Measurements from ENCODE around the gene RIPK3. TPM values are rescaled to one million over a fixed set of nuclear protein-coding genes. Genes with fewer than 3 reads are reported as not detected.

RIPK3 gene
- not detected for polyA plus RNA-seq (2012; ENCODE audit: insufficient read length, low read depth)

DNA sequence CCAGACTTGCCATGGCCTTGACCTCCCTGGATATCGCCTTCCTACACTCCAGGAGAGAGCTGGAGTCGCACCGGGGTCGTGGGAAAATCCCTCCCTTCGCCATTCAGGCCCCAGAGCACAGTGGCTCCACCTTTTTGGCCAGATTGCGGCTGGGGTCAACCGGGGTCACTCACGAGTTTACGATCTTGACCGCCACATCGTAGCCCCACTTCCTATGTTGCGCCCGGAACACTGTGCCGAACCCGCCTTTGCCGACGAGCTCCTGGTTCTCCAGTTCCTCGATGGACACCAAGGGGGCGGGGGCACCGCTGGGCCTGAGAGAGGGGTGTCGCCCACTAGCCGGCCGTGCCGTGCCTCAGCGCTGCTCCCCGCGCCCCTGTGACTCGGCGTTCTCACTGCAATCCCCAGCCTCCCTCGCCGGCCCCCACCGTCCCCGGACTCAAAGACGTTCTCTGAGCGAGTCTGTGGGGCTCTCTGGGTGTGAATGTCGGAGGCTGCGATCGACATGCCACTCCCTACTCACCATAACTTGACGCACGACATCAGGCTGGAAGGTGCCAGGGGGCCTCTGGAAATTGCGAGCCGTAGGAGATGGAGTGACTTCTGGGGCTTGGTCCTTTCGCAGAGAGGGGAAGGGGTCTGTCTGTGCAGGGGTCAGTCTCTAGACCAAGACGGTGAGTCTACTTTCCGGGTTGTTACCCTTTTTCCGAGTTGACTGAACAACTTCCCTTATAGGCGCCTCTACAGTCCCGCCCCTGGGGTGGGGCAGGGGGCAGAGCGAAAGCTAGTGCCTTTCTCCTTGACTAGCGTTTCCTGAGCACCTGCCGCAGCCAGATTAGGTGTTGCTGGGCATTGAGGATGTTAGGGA, at the start of gene RIPK3:
TSS of gene RIPK3 (minus strand) at position 708 of the 868 bp plus-strand sequence. CDS start at position 543, 165 bp downstream.
- no peak for TF ChIP-seq FOXP2 (optimal IDR thresholded peaks at IDR 0.05; ENCODE audit: borderline replicate concordance, extremely low read depth, extremely low read length, insufficient read depth)
- TF ChIP-seq POLR2AphosphoS5 (IDR thresholded peaks at IDR 0.05; ENCODE audit: low read depth, low read length), result no peak
- no peak for TF ChIP-seq TAF1 (IDR thresholded peaks at IDR 0.05; ENCODE audit: borderline replicate concordance, insufficient read depth, low read length)
- TF ChIP-seq SIN3A (IDR thresholded peaks at IDR 0.05; ENCODE audit: borderline replicate concordance, insufficient read depth, low read length), result no peak
- TF ChIP-seq, protein P1, sequence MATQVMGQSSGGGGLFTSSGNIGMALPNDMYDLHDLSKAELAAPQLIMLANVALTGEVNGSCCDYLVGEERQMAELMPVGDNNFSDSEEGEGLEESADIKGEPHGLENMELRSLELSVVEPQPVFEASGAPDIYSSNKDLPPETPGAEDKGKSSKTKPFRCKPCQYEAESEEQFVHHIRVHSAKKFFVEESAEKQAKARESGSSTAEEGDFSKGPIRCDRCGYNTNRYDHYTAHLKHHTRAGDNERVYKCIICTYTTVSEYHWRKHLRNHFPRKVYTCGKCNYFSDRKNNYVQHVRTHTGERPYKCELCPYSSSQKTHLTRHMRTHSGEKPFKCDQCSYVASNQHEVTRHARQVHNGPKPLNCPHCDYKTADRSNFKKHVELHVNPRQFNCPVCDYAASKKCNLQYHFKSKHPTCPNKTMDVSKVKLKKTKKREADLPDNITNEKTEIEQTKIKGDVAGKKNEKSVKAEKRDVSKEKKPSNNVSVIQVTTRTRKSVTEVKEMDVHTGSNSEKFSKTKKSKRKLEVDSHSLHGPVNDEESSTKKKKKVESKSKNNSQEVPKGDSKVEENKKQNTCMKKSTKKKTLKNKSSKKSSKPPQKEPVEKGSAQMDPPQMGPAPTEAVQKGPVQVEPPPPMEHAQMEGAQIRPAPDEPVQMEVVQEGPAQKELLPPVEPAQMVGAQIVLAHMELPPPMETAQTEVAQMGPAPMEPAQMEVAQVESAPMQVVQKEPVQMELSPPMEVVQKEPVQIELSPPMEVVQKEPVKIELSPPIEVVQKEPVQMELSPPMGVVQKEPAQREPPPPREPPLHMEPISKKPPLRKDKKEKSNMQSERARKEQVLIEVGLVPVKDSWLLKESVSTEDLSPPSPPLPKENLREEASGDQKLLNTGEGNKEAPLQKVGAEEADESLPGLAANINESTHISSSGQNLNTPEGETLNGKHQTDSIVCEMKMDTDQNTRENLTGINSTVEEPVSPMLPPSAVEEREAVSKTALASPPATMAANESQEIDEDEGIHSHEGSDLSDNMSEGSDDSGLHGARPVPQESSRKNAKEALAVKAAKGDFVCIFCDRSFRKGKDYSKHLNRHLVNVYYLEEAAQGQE (IDR thresholded peaks at IDR 0.05; ENCODE audit: insufficient read depth in 1 of 2, low read depth in 2 of 2, low read length in 2 of 2), result no peak

DNA sequence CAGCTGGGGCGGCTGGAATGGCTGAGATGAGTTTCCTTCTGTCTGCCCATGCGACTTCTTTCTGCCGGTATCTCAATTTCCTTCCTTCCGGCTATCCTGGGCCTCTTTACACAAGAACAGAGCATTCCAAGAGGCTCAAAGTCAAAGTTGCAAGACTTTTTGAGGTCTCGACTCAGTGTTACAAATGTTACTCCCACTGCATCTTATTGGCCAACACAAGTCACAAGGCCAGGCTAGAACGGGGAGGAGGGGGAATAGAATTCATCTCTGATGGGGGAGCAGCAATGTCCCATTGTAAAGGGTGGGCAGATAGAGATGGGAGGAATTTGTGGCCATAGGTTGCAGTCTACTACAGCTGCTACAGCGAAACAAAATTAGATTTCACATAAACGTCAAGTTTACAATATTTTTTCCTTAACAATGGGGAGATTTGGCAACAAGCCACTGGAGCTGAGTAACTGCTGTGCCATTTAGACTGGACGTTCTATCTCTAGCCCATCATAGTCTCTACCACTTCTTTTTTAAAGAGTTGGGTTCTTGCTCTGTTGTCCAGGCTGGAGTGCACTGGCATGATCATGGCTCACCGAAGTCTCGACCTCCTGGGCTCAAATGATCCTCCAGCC, 49.5 kb upstream of the RIPK3 start:
- peak; percentile 35; the same call in 1 of the 2 replicates for TF ChIP-seq POLR2AphosphoS5 (IDR thresholded peaks at IDR 0.05; ENCODE audit: low read depth, low read length)
- no peak for TF ChIP-seq SIN3A (IDR thresholded peaks at IDR 0.05; ENCODE audit: borderline replicate concordance, insufficient read depth, low read length)
- no peak for TF ChIP-seq FOXP2 (optimal IDR thresholded peaks at IDR 0.05; ENCODE audit: borderline replicate concordance, extremely low read depth, extremely low read length, insufficient read depth)

DNA sequence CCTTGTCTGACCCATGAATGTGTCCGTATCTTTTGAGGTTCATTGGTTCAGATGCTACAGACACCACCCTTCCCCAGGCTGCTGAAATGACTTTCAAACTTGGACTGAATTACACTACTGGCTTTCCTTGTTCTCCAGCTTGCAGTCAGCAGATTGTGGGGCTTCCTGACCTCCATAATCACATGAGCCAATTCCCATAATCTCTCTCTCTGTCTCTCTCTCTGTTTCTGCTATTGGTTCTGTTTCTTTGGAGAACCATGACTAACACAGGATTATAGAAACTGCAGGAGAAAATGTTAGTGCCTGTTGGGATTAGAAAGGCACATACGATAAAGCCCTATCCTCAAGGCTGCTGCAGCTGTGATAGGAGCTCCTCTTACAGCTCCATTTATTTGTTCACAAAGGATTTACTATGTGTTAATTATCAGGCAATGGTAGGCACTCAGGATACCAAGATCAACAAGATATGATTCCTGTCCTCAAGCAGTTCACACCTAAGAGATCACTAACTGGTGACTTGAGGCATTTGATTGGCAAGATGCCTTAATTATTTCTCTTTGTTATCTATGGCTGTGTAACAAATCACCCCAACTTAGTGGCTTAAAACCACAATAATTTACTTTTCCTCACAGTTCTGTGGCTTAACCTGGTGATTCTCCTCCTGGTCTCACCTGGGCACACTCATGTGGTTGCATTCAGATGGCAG, 48.8 kb upstream of the RIPK3 start:
- TF ChIP-seq TAF1 (IDR thresholded peaks at IDR 0.05; ENCODE audit: borderline replicate concordance, insufficient read depth, low read length) (no peak), FOXP2 (optimal IDR thresholded peaks at IDR 0.05; ENCODE audit: borderline replicate concordance, extremely low read depth, extremely low read length, insufficient read depth) (no peak), POLR2AphosphoS5 (IDR thresholded peaks at IDR 0.05; ENCODE audit: low read depth, low read length) (no peak), SIN3A (IDR thresholded peaks at IDR 0.05; ENCODE audit: borderline replicate concordance, insufficient read depth, low read length) (no peak)
- TF ChIP-seq, protein P1 (IDR thresholded peaks at IDR 0.05; ENCODE audit: insufficient read depth in 1 of 2, low read depth in 2 of 2, low read length in 2 of 2), result no peak

DNA sequence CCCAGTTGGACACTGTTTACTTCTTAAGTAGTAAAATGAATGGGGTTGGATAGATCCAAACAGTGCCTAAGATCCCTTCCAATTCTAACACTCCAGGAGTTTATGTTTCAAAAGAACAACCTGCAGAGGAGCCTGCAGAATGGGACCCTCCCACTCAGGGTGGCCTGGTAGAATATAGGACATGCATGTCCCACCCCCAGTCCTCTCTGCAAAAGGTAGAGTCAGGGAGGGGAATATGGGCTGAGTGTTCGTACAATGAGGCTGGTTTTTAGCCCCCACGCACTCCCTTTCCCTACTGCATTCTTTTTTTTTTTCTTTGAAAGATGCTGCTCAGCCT, 47.2 kb upstream of the RIPK3 start:
- TF ChIP-seq, protein P1 (IDR thresholded peaks at IDR 0.05; ENCODE audit: insufficient read depth in 1 of 2, low read depth in 2 of 2, low read length in 2 of 2), result no peak
- no peak for TF ChIP-seq SIN3A (IDR thresholded peaks at IDR 0.05; ENCODE audit: borderline replicate concordance, insufficient read depth, low read length)
- no peak for TF ChIP-seq TAF1 (IDR thresholded peaks at IDR 0.05; ENCODE audit: borderline replicate concordance, insufficient read depth, low read length)
- TF ChIP-seq POLR2AphosphoS5 (IDR thresholded peaks at IDR 0.05; ENCODE audit: low read depth, low read length), result no peak
- TF ChIP-seq FOXP2 (optimal IDR thresholded peaks at IDR 0.05; ENCODE audit: borderline replicate concordance, extremely low read depth, extremely low read length, insufficient read depth), result no peak

DNA sequence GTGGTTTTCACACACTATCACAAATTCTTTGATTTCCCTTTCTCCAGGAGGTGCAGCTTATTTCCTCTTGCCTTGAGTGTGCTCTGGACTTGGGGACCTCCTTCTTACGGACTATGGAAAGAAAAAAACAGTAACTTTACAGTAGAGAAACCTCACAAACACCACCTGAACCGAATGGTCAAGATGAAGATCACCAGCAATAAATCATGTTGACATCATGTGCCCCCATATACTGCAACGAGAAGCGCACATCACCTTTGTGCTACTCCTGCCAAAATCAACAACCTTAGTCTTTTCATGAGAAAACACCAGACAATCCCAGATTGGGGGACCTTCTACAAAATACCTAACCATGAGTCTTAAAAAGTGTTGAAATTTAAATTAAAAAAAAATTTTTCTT, 45.7 kb upstream of the RIPK3 start:
- TF ChIP-seq POLR2AphosphoS5 (IDR thresholded peaks at IDR 0.05; ENCODE audit: low read depth, low read length), result no peak
- TF ChIP-seq TAF1 (IDR thresholded peaks at IDR 0.05; ENCODE audit: borderline replicate concordance, insufficient read depth, low read length), result no peak
- no peak for TF ChIP-seq FOXP2 (optimal IDR thresholded peaks at IDR 0.05; ENCODE audit: borderline replicate concordance, extremely low read depth, extremely low read length, insufficient read depth)
- TF ChIP-seq SIN3A (IDR thresholded peaks at IDR 0.05; ENCODE audit: borderline replicate concordance, insufficient read depth, low read length), result no peak
- TF ChIP-seq, protein P1 (IDR thresholded peaks at IDR 0.05; ENCODE audit: insufficient read depth in 1 of 2, low read depth in 2 of 2, low read length in 2 of 2), result no peak
